Bone marrow (tissue), 2 donors: Measurements from ENCODE around the gene SERHL2.
"Not testable (repeated sequence)": the region's sequence is repeated elsewhere in the genome, so short reads cannot be mapped to it uniquely, and the experiment has no call there.

Experiments used
- DNase-seq, 2 donors: peaks; one replicate each; lab custom pipeline; 2025; lab: John Stamatoyannopoulos, UW

SERHL2 gene

GRCh38 chr22:42535082-42535731 is 18.5 kb upstream of the SERHL2 start:
- DNase-seq, result not testable (repeated sequence)

- no peak for DNase-seq
Measured at GRCh38 chr22:42536166-42536565, 17.6 kb upstream of the SERHL2 start.

- not testable (repeated sequence) for DNase-seq
Measured at GRCh38 chr22:42536634-42537033, 17.1 kb upstream of the SERHL2 start.

GRCh38 chr22:42537199-42537831 is 16.4 kb upstream of the SERHL2 start:
- not testable (repeated sequence) for DNase-seq

- DNase-seq, result not testable (repeated sequence)
Measured at GRCh38 chr22:42539236-42539771, 14.5 kb upstream of the SERHL2 start.

- DNase-seq, result no peak
Measured at GRCh38 chr22:42544686-42545085, 9.1 kb upstream of the SERHL2 start.

GRCh38 chr22:42547562-42547961 is 6.2 kb upstream of the SERHL2 start:
- no peak for DNase-seq

- DNase-seq, result not testable (repeated sequence)
Measured at GRCh38 chr22:42548126-42548525, 5.6 kb upstream of the SERHL2 start.

GRCh38 chr22:42548597-42549330 is 5.0 kb upstream of the SERHL2 start:
- no peak for DNase-seq

- no peak for DNase-seq
Measured at GRCh38 chr22:42549331-42550060, 4.3 kb upstream of the SERHL2 start.

- DNase-seq, result not testable (repeated sequence)
Measured at GRCh38 chr22:42552294-42552647, 1.5 kb upstream of the SERHL2 start.

GRCh38 chr22:42560381-42560780 is 6.6 kb downstream of the SERHL2 start:
- no peak for DNase-seq

GRCh38 chr22:42560781-42561180 is 7.0 kb downstream of the SERHL2 start:
- no peak for DNase-seq

GRCh38 chr22:42561856-42562255 is 8.1 kb downstream of the SERHL2 start:
- DNase-seq, result no peak

GRCh38 chr22:42562279-42562678 is 8.5 kb downstream of the SERHL2 start:
- peak in 1 of 2 donors; percentile 52 for DNase-seq

- no peak for DNase-seq
Measured at GRCh38 chr22:42562684-42563083, 8.9 kb downstream of the SERHL2 start.

GRCh38 chr22:42563943-42564342 is 10.2 kb downstream of the SERHL2 start:
- DNase-seq, result not testable (repeated sequence)

GRCh38 chr22:42564699-42565098 is 10.9 kb downstream of the SERHL2 start:
- DNase-seq, result no peak

GRCh38 chr22:42565956-42566355 is 12.2 kb downstream of the SERHL2 start:
- no peak for DNase-seq

- not testable (repeated sequence) for DNase-seq
Measured at GRCh38 chr22:42567950-42568349, 14.2 kb downstream of the SERHL2 start.

- DNase-seq, result not testable (repeated sequence)
Measured at GRCh38 chr22:42570580-42570979, 16.8 kb downstream of the SERHL2 start.

GRCh38 chr22:42571068-42571467 is 17.3 kb downstream of the SERHL2 start:
- not testable (repeated sequence) for DNase-seq
